ENCODE results near the gene ZDBF2. TPM values are rescaled to one million over a fixed set of nuclear protein-coding genes. Genes with fewer than 3 reads are reported as not detected.

The ZDBF2 gene
- polyA plus RNA-seq, 1 donor (not counting 4 experiments of a cell fraction or from before 2014, with no cell fraction given): 4.1 TPM

DNA sequence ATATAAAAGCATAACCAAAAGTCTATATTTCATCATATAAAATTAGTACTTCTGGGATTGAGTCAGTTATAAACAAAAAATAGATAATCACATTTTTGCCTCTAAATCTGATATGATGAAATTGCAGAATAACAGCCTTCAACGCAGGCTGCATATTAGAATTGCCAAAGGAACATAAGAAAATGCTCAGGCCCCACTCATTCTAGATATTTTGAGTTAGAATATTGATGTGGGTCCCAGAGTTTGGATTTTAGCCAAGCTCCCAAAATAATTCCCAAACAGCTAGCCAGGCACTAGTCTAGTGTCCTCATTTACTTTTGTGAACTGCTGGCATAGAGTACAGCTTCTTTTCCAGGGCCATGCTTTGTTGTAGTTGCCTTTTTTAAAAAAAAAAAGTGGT lies 63.5 kb downstream of the ZDBF2 start:
- Histone ChIP-seq H3K9me1 (ENCODE audit: control insufficient read depth, extremely low read depth, insufficient read depth, low read length) (no peaks in the 10 kb centered on the region), H3K4me3 (ENCODE audit: control insufficient read depth in 2 of 3, extremely low read depth in 1 of 3, insufficient read depth in 2 of 3, low read depth in 1 of 3, low read length in 3 of 3) (no peak overlapping the region), H3K4me1 (ENCODE audit: control insufficient read depth, extremely low read depth, insufficient read depth, low read length) (no peaks in the 10 kb centered on the region), H3K36me3 (ENCODE audit: control insufficient read depth in 2 of 2, extremely low read depth in 1 of 2, insufficient read depth in 2 of 2, low read length in 2 of 2) (no peaks in the 10 kb centered on the region), H3K9me3 (ENCODE audit: control insufficient read depth, low read depth, low read length) (no peaks in the 10 kb centered on the region), H4K20me1 (ENCODE audit: control insufficient read depth, extremely low read depth, insufficient read depth, low read length) (no peaks in the 10 kb centered on the region), H3K9ac (ENCODE audit: control insufficient read depth, extremely low read depth, insufficient read depth, low read length) (no peak overlapping the region), H3K27me3 (ENCODE audit: control insufficient read depth, extremely low read depth, insufficient read depth, low read length) (no peaks in the 10 kb centered on the region), H3K79me2 (ENCODE audit: control insufficient read depth, insufficient read depth, low read length) (no peaks in the 10 kb centered on the region), H3K27ac (ENCODE audit: control insufficient read depth, insufficient read depth, low read length) (no peak overlapping the region), H2AFZ (ENCODE audit: control insufficient read depth, low read length) (no peak overlapping the region), H3K4me2 (ENCODE audit: control insufficient read depth, extremely low read depth, insufficient read depth, low read depth, low read length) (no peak overlapping the region)
- DNase-seq (ENCODE audit: low read depth, low spot score) (no peak), FAIRE-seq (no peak)
- dilution Hi-C loops (cut with MboI; ENCODE audit: extremely low pct_ligation_motif_present, low sequenced_read_pairs): no loop called here
- TF ChIP-seq, protein P1, sequence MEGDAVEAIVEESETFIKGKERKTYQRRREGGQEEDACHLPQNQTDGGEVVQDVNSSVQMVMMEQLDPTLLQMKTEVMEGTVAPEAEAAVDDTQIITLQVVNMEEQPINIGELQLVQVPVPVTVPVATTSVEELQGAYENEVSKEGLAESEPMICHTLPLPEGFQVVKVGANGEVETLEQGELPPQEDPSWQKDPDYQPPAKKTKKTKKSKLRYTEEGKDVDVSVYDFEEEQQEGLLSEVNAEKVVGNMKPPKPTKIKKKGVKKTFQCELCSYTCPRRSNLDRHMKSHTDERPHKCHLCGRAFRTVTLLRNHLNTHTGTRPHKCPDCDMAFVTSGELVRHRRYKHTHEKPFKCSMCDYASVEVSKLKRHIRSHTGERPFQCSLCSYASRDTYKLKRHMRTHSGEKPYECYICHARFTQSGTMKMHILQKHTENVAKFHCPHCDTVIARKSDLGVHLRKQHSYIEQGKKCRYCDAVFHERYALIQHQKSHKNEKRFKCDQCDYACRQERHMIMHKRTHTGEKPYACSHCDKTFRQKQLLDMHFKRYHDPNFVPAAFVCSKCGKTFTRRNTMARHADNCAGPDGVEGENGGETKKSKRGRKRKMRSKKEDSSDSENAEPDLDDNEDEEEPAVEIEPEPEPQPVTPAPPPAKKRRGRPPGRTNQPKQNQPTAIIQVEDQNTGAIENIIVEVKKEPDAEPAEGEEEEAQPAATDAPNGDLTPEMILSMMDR (optimal IDR thresholded peaks at IDR 0.05 in 1 of 3, IDR thresholded peaks at IDR 0.05 in 1 of 3, conservative IDR thresholded peaks at IDR 0.05 in 1 of 3; ENCODE audit: extremely low read depth in 1 of 3, insufficient read depth in 2 of 3, low read length in 3 of 3): no peak
- TF ChIP-seq EZH2 (IDR thresholded peaks at IDR 0.05; ENCODE audit: low read length): no peak

DNA sequence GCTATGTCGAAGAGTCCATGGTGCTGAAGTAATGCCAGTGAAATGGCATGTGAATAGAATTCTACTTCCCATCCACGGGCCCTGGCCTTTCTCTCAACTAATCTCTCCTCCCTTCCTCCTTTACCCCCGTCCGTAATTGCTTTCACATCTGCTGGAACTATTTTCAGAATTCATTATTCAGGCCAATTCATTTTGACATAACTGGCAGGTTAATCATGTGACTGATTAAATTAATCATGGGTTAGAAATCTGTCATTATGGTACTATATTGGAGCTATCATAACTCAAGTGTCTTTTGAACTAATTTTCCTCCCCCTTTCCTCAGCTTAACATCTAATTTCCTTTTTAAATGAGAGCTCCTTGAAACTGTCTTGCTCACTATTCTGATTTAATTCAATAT lies 66.9 kb downstream of the ZDBF2 start:
- Histone ChIP-seq H3K4me1 (ENCODE audit: control insufficient read depth, extremely low read depth, insufficient read depth, low read length) (no peaks in the 10 kb centered on the region), H3K79me2 (ENCODE audit: control insufficient read depth, insufficient read depth, low read length) (no peaks in the 10 kb centered on the region), H3K9ac (ENCODE audit: control insufficient read depth, extremely low read depth, insufficient read depth, low read length) (no peak overlapping the region), H3K36me3 (ENCODE audit: control insufficient read depth in 2 of 2, extremely low read depth in 1 of 2, insufficient read depth in 2 of 2, low read length in 2 of 2) (no peaks in the 10 kb centered on the region), H3K4me3 (ENCODE audit: control insufficient read depth in 2 of 3, extremely low read depth in 1 of 3, insufficient read depth in 2 of 3, low read depth in 1 of 3, low read length in 3 of 3) (no peak overlapping the region), H2AFZ (ENCODE audit: control insufficient read depth, low read length) (no peak overlapping the region), H3K9me1 (ENCODE audit: control insufficient read depth, extremely low read depth, insufficient read depth, low read length) (no peaks in the 10 kb centered on the region), H3K27ac (ENCODE audit: control insufficient read depth, insufficient read depth, low read length) (no peak overlapping the region), H3K4me2 (ENCODE audit: control insufficient read depth, extremely low read depth, insufficient read depth, low read depth, low read length) (no peak overlapping the region), H3K9me3 (ENCODE audit: control insufficient read depth, low read depth, low read length) (no peaks in the 10 kb centered on the region), H4K20me1 (ENCODE audit: control insufficient read depth, extremely low read depth, insufficient read depth, low read length) (no peaks in the 10 kb centered on the region), H3K27me3 (ENCODE audit: control insufficient read depth, extremely low read depth, insufficient read depth, low read length) (no peaks in the 10 kb centered on the region)
- TF ChIP-seq, protein P1 (optimal IDR thresholded peaks at IDR 0.05 in 1 of 3, IDR thresholded peaks at IDR 0.05 in 1 of 3, conservative IDR thresholded peaks at IDR 0.05 in 1 of 3; ENCODE audit: extremely low read depth in 1 of 3, insufficient read depth in 2 of 3, low read length in 3 of 3): no peak
- no peak for TF ChIP-seq EZH2 (IDR thresholded peaks at IDR 0.05; ENCODE audit: low read length)
- dilution Hi-C loops (cut with MboI; ENCODE audit: extremely low pct_ligation_motif_present, low sequenced_read_pairs): no loop called here
- FAIRE-seq (no peak), DNase-seq (ENCODE audit: low read depth, low spot score) (no peak)

All from keratinocyte (primary cell).